Measurements from ENCODE around the gene IMPA2.

The IMPA2 gene

GRCh38 chr18:11991021-11991795 is 9.9 kb downstream of the IMPA2 start:
- no peak for DNase-seq

- no peak for DNase-seq
Measured at GRCh38 chr18:11992096-11992790, 10.9 kb downstream of the IMPA2 start.

GRCh38 chr18:11993264-11993916 is 12.1 kb downstream of the IMPA2 start:
- no peak for DNase-seq

GRCh38 chr18:11994336-11994702 is 13.0 kb downstream of the IMPA2 start:
- no peak for DNase-seq

GRCh38 chr18:11994703-11995444 is 13.6 kb downstream of the IMPA2 start:
- no peak for DNase-seq

- DNase-seq: peak; percentile 84
Measured at GRCh38 chr18:11995445-11996189, 14.3 kb downstream of the IMPA2 start.

GRCh38 chr18:11996190-11996754 is 15.0 kb downstream of the IMPA2 start:
- no peak for DNase-seq

- no peak for DNase-seq
Measured at GRCh38 chr18:11996907-11997306, 15.6 kb downstream of the IMPA2 start.

GRCh38 chr18:11997466-11997865 is 16.2 kb downstream of the IMPA2 start:
- no peak for DNase-seq

GRCh38 chr18:11998193-11998592 is 16.9 kb downstream of the IMPA2 start:
- no peak for DNase-seq

GRCh38 chr18:11999429-11999828 is 18.1 kb downstream of the IMPA2 start:
- DNase-seq: no peak

- DNase-seq: no peak
Measured at GRCh38 chr18:12000072-12000659, 18.9 kb downstream of the IMPA2 start.

- no peak for DNase-seq
Measured at GRCh38 chr18:12001421-12001820, 20.1 kb downstream of the IMPA2 start.

GRCh38 chr18:12003894-12004293 is 22.6 kb downstream of the IMPA2 start:
- DNase-seq: no peak

- DNase-seq: no peak
Measured at GRCh38 chr18:12005538-12006487, 24.5 kb downstream of the IMPA2 start.

GRCh38 chr18:12006488-12006840 is 25.2 kb downstream of the IMPA2 start:
- DNase-seq: no peak

- no peak for DNase-seq
Measured at GRCh38 chr18:12007063-12007462, 25.8 kb downstream of the IMPA2 start.

- no peak for DNase-seq
Measured at GRCh38 chr18:12008181-12008767, 27.0 kb downstream of the IMPA2 start.

- no peak for DNase-seq
Measured at GRCh38 chr18:12008842-12009580, 27.7 kb downstream of the IMPA2 start.
